HepG2 (cell line): ENCODE results near the gene DUS3L. TPM values are rescaled to one million over a fixed set of nuclear protein-coding genes. Genes with fewer than 3 reads are reported as not detected.
A peak's percentile ranks its signal among the peaks of the same experiment; 100 is the strongest.

Experiments used
- ATRX ChIP-seq: sonication (generic); formaldehyde crosslinking; IDR thresholded peaks from 2 replicates; pipeline ENCODE4 v1.4.0; 2020; ENCODE audit warnings: missing genetic modification reagents, borderline replicate concordance
- DNMT1 ChIP-seq: sonication (generic); formaldehyde crosslinking; IDR thresholded peaks from 2 replicates; pipeline ENCODE4 v1.5.1; 2020; ENCODE audit warnings: mild to moderate bottlenecking, missing genetic modification reagents
- EEA1 ChIP-seq: sonication (generic); formaldehyde crosslinking; IDR thresholded peaks from 2 replicates; pipeline ENCODE4 v1.5.1; 2020; ENCODE audit warnings: mild to moderate bottlenecking, missing genetic modification reagents, borderline replicate concordance
- HNF1B ChIP-seq: sonication (generic); formaldehyde crosslinking; IDR thresholded peaks from 2 replicates; pipeline ENCODE4 v1.5.1; 2020; ENCODE audit warnings: mild to moderate bottlenecking, moderate library complexity, missing genetic modification reagents
- NCOR1 ChIP-seq: fragments of 200-600 bp; sonication (generic); IDR thresholded peaks from 2 replicates; pipeline ENCODE4 v1.7.0; 2017; ENCODE audit warnings: antibody characterized with exemption, low read length, borderline replicate concordance
- NFATC3 ChIP-seq: sonication (generic); formaldehyde crosslinking; IDR thresholded peaks from 2 replicates; pipeline ENCODE4 v1.5.1; 2020; ENCODE audit warnings: mild to moderate bottlenecking, missing genetic modification reagents
- PAF1 ChIP-seq: IDR thresholded peaks from 2 replicates; pipeline ENCODE4 v1.6.1; 2016; ENCODE audit warnings: missing genetic modification reagents, missing compliant biosample characterization
- PRPF4 ChIP-seq: fragments of 200-400 bp; formaldehyde crosslinking; IDR thresholded peaks from 2 replicates; pipeline ENCODE4 v1.6.1; 2016; ENCODE audit warnings: low read length, low read depth; ENCODE audit not compliant: poor library complexity, severe bottlenecking
- SOX5 ChIP-seq: IDR thresholded peaks from 2 replicates; pipeline ENCODE4 v1.6.1; 2016; ENCODE audit warnings: borderline replicate concordance
- ZNF251 ChIP-seq: sonication (generic); formaldehyde crosslinking; IDR thresholded peaks from 2 replicates; pipeline ENCODE4 v1.9.0; 2021; ENCODE audit warnings: mild to moderate bottlenecking, missing genetic modification reagents
- ZNF431 ChIP-seq: sonication (generic); formaldehyde crosslinking; IDR thresholded peaks from 2 replicates; pipeline ENCODE4 v1.9.0; 2022; ENCODE audit warnings: missing genetic modification reagents, low read depth, mild to moderate bottlenecking, borderline replicate concordance
- ZNF7 ChIP-seq: IDR thresholded peaks from 2 replicates; pipeline ENCODE4 v1.6.1; 2016; ENCODE audit warnings: missing biosample characterization, missing genetic modification reagents
- polyA plus RNA-seq, 8 experiments: library from polyadenylated mRNA; depleted of rRNA in 3 of 8; stranded (reverse) in 7 of 8; unstranded in 1 of 8; fragments of >200 nt; fragmentation: Illumina TruSeq in 4 of 8; extraction: Trizol in 4 of 8; gene quantifications; 2 replicates each; pipeline versions ENCODE4 v1.2.1 to v1.2.3, GENCODE V29; 2011 to 2016; ENCODE audit warnings: low read depth in 4 of 8, missing spikeins in 1 of 8, mixed read lengths in 1 of 8; ENCODE audit not compliant: insufficient read depth in 1 of 8
- total RNA-seq, 5 experiments: library from RNA; depleted of rRNA; stranded (reverse); fragments of >200 nt; fragmentation: Illumina TruSeq; extraction: Trizol; gene quantifications; 2 replicates each; pipeline ENCODE4 v1.2.3, GENCODE V29; 2016; ENCODE audit warnings: low read depth in 1 of 5
- TF ChIP-seq, protein P1 (sequence below): sonication (generic); formaldehyde crosslinking; IDR thresholded peaks from 2 replicates; pipeline ENCODE4 v1.5.0; 2020; ENCODE audit warnings: mild to moderate bottlenecking, missing genetic modification reagents, borderline replicate concordance
- TF ChIP-seq, protein P2 (sequence below): IDR thresholded peaks from 2 replicates; pipeline ENCODE4 v1.4.0; 2020; ENCODE audit warnings: mild to moderate bottlenecking, missing genetic modification reagents

DUS3L gene
- total and polyA plus RNA-seq, 2 of the 13 experiments (the other 11 are each of a cell fraction or from before 2014, with no cell fraction given): 13.3 to 25.1 TPM

GRCh38 chr19:5839065-5840017 is 48.4 kb upstream of the DUS3L start, which contains the start of gene FUT6 (continued):
- TF ChIP-seq, protein P1, sequence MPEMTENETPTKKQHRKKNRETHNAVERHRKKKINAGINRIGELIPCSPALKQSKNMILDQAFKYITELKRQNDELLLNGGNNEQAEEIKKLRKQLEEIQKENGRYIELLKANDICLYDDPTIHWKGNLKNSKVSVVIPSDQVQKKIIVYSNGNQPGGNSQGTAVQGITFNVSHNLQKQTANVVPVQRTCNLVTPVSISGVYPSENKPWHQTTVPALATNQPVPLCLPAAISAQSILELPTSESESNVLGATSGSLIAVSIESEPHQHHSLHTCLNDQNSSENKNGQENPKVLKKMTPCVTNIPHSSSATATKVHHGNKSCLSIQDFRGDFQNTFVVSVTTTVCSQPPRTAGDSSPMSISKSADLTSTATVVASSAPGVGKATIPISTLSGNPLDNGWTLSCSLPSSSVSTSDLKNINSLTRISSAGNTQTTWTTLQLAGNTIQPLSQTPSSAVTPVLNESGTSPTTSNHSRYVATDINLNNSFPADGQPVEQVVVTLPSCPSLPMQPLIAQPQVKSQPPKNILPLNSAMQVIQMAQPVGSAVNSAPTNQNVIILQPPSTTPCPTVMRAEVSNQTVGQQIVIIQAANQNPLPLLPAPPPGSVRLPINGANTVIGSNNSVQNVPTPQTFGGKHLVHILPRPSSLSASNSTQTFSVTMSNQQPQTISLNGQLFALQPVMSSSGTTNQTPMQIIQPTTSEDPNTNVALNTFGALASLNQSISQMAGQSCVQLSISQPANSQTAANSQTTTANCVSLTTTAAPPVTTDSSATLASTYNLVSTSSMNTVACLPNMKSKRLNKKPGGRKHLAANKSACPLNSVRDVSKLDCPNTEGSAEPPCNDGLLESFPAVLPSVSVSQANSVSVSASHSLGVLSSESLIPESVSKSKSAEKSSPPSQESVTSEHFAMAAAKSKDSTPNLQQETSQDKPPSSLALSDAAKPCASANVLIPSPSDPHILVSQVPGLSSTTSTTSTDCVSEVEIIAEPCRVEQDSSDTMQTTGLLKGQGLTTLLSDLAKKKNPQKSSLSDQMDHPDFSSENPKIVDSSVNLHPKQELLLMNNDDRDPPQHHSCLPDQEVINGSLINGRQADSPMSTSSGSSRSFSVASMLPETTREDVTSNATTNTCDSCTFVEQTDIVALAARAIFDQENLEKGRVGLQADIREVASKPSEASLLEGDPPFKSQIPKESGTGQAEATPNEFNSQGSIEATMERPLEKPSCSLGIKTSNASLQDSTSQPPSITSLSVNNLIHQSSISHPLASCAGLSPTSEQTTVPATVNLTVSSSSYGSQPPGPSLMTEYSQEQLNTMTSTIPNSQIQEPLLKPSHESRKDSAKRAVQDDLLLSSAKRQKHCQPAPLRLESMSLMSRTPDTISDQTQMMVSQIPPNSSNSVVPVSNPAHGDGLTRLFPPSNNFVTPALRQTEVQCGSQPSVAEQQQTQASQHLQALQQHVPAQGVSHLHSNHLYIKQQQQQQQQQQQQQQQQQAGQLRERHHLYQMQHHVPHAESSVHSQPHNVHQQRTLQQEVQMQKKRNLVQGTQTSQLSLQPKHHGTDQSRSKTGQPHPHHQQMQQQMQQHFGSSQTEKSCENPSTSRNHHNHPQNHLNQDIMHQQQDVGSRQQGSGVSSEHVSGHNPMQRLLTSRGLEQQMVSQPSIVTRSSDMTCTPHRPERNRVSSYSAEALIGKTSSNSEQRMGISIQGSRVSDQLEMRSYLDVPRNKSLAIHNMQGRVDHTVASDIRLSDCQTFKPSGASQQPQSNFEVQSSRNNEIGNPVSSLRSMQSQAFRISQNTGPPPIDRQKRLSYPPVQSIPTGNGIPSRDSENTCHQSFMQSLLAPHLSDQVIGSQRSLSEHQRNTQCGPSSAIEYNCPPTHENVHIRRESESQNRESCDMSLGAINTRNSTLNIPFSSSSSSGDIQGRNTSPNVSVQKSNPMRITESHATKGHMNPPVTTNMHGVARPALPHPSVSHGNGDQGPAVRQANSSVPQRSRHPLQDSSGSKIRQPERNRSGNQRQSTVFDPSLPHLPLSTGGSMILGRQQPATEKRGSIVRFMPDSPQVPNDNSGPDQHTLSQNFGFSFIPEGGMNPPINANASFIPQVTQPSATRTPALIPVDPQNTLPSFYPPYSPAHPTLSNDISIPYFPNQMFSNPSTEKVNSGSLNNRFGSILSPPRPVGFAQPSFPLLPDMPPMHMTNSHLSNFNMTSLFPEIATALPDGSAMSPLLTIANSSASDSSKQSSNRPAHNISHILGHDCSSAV: no peak
- TF ChIP-seq NCOR1: no peak
- no peak for TF ChIP-seq PAF1 (CRISPR knock-in tag)
- no peak for TF ChIP-seq ATRX (CRISPR knock-in tag)
- TF ChIP-seq DNMT1 (CRISPR knock-in tag): no peak
- TF ChIP-seq PRPF4: no peak
- no peak for TF ChIP-seq ZNF251 (CRISPR knock-in tag)
- no peak for TF ChIP-seq NFATC3 (CRISPR knock-in tag)
- TF ChIP-seq EEA1: no peak; the same call in 1 of the 2 replicates
- TF ChIP-seq, protein P2, sequence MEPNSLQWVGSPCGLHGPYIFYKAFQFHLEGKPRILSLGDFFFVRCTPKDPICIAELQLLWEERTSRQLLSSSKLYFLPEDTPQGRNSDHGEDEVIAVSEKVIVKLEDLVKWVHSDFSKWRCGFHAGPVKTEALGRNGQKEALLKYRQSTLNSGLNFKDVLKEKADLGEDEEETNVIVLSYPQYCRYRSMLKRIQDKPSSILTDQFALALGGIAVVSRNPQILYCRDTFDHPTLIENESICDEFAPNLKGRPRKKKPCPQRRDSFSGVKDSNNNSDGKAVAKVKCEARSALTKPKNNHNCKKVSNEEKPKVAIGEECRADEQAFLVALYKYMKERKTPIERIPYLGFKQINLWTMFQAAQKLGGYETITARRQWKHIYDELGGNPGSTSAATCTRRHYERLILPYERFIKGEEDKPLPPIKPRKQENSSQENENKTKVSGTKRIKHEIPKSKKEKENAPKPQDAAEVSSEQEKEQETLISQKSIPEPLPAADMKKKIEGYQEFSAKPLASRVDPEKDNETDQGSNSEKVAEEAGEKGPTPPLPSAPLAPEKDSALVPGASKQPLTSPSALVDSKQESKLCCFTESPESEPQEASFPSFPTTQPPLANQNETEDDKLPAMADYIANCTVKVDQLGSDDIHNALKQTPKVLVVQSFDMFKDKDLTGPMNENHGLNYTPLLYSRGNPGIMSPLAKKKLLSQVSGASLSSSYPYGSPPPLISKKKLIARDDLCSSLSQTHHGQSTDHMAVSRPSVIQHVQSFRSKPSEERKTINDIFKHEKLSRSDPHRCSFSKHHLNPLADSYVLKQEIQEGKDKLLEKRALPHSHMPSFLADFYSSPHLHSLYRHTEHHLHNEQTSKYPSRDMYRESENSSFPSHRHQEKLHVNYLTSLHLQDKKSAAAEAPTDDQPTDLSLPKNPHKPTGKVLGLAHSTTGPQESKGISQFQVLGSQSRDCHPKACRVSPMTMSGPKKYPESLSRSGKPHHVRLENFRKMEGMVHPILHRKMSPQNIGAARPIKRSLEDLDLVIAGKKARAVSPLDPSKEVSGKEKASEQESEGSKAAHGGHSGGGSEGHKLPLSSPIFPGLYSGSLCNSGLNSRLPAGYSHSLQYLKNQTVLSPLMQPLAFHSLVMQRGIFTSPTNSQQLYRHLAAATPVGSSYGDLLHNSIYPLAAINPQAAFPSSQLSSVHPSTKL (CRISPR knock-in tag): peak; percentile 75
- TF ChIP-seq HNF1B (CRISPR knock-in tag): peak; percentile 83
- TF ChIP-seq SOX5 (CRISPR knock-in tag): peak; percentile 52; the same call in 1 of the 2 replicates
- TF ChIP-seq ZNF7 (CRISPR knock-in tag): no peak
- 0 out of 2 replicates have a peak, but pooled peaks have one; percentile 12 for TF ChIP-seq ZNF431 (CRISPR knock-in tag)
